NCI-H510A treated with DMSO at 0.1 percent for 48 hours (cell line): ENCODE results near the gene TSC22D4.
A peak's percentile ranks its signal among the peaks of the same experiment; 100 is the strongest.
"Not testable (repeated sequence)": the region's sequence is repeated elsewhere in the genome, so short reads cannot be mapped to it uniquely, and the experiment has no call there.

ENCODE experiments used
- DNase-seq: peaks from one replicate; lab custom pipeline; 2025; lab: John Stamatoyannopoulos, UW

Gene TSC22D4

DNA sequence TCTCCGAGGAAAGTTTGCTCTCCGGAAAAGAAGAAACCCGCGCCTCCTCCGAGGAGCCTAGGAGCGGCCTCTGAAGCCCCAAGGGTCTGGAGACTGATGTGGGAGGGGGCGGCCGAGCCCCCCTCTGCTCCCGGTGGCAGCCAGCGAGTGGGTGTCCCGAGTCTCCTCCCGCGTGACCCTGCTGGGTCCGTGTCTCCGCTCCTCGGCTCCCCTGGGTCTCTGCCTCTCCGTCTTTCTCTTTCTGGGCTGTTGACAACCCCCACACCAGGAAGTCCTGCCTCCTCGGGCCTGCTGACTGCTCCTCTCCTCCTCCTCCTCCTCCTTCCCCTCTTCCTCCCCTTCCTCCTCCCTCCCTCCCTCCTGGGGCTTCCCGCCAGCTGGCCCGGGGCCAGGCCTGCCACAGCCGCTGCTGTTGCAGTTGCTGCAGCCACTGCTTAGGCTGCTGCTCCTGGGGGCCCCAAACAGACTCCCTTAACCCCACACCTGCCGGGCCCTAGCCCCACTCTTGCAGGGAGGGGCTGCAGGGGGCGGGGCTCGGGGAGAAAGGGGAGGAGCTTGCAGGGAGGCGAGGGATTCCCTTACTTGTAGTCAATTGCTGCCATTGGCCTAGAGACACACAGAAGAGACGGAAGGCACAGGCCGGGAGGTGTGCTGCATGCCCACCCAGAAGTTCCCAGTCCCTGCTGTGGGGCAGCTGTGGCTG, at the start of gene TSC22D4:
Gene TSC22D4, minus strand, starts transcription at position 257 of the 703 bp plus-strand sequence. CDS start 1,176 bp downstream, outside the sequence.
- peak; percentile 60 for DNase-seq

DNA sequence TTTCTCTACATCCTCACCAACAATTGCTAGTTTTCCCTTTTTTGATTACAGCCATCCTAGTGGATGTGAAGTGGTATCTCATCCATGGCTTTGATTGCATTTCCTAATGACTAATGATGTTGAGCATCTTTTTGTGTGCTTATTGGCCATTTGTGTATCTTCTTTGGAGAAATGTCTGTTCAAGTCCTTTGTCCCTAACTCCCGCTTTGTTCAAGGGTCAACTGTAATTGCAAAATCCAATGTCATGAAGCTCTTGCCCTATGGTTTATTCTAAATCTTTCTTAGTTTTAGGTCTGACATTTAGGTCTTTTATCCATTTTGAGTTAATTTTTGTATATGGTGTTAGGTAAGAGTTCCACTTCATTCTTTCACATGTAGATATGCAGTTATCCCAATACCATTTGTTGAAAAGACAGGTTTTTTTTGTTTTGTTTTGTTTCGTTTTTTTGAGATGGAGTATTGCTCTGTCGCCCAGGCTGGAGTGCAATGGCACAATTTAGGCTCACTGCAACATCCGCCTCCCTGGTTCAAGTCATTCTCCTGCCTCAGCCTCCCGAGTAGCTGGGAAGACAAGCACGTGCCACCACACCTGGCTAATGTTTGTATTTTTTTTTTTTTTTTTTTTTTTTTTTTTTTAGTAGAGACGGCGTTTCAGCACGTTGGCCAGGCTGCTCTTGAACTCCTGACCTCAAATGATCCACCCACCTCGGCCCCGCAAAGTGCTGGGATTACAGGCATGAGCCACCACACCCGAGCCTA, 49.3 kb upstream of the TSC22D4 start:
- DNase-seq: not testable (repeated sequence)

DNA sequence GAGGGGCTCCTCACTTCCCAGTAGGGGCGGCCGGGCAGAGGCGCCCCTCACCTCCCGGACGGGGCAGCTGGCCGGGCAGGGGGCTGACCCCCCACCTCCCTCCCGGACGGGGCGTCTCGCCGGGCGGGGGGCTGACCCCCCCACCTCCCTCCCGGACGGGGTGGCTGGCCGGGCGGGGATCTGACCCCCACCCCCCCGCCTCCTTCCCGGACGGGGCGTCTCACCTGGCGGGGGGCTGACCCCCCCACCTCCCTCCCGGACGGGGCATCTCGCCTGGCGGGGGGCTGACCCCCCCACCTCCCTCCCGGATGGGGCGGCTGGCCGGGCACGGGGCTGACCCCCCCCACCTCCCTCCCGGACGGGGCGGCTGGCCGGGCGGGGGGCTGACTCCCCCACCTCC, 44.2 kb upstream of the TSC22D4 start:
- DNase-seq: not testable (repeated sequence)

DNA sequence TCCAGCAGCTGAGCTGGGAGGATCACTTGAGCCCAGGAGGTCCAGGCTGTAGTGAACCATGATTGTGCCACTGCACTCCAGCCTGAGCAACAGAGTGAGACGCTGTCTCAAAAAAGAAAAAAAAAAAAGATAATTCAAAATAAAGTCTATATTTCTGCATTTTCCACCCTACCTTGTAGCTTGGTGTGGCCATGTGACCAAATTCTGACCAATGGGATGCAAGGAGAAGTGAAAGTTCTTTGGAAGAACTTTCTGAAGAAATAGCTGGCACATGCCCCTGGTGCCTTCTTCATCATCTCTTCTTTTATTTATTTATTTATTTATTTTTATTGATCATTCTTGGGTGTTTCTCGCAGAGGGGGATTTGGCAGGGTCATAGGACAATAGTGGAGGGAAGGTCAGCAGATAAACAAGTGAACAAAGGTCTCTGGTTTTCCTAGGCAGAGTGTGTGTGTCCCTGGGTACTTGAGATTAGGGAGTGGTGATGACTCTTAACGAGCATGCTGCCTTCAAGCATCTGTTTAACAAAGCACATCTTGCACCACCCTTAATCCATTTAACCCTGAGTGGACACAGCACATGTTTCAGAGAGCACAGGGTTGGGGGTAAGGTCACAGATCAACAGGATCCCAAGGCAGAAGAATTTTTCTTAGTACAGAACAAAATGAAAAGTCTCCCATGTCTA, 43.0 kb upstream of the TSC22D4 start:
- not testable (repeated sequence) for DNase-seq

DNA sequence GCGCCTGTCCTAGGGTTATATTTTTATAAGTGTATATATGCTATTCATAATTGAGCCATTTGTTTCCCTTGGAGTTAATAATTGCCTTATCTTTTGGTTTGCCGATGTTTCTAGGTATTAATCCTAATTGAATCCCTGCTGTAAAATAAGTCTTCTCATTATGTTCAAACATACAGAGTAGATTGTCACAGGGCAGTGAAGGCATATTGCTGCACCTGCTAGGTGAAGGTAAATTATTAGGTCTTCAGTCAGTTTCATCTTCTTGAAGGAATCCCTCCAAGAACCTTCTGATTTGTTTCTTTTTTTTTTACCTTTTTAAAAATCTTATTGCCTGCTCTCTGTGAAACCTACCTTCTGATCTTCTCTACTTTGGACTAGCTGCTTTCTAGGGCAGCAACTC, 42.1 kb upstream of the TSC22D4 start:
- no peak for DNase-seq

DNA sequence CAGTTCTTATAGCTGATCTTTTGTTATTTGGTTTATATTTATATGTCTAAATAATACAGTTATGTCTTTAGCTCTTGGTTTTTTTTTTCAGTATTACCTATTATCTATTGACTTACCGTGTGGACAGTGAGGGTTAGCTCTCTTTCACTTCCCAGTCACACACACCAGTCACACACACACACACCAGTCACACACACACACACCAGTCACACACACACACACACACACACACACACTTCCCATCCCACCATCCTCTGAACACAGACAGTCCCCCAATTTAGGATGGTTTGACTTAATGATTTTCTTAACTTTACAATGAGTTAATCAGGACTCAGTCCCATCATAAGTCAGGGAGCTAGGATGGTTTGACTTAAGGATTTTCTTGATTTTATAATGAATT, 41.1 kb upstream of the TSC22D4 start:
- DNase-seq: no peak

DNA sequence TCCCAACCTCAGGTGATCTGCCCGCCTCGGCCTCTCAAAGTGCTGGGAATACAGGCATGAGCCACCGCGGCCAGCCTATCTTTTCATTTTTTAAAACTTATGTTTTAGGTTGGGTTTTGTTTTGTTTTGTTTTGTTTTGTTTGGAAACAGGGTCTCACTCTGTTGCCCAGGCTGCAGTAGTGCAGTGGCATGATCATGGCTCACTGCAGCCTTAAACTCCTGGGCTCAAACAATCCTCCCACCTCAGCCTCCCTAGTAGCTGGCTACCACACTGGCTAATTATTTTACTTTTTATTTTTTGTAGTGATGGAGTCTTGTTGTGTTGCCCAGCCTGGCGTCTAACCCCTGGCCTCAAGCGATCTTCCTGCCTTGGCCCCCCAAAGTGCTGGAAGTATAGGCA, 40.6 kb upstream of the TSC22D4 start:
- no peak for DNase-seq

DNA sequence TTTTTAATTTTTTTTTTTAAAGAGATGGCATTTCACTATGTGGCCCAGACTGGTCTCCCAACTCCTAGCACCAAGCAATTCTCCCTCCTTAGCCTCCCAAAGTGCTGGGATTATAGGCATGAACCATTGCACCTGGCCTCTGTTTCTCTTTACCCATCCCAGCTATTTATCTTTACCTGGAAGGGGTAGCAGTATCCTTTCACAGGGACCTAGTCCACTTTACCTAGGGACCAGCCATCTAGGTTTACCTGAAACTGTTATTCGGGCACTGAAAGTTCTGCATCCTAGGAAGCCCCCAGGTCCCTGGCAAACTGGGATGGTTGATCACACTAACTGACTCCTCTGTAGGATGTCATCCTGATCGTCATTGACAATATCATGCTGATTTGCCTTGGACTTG, 38.3 kb upstream of the TSC22D4 start:
- no peak for DNase-seq

DNA sequence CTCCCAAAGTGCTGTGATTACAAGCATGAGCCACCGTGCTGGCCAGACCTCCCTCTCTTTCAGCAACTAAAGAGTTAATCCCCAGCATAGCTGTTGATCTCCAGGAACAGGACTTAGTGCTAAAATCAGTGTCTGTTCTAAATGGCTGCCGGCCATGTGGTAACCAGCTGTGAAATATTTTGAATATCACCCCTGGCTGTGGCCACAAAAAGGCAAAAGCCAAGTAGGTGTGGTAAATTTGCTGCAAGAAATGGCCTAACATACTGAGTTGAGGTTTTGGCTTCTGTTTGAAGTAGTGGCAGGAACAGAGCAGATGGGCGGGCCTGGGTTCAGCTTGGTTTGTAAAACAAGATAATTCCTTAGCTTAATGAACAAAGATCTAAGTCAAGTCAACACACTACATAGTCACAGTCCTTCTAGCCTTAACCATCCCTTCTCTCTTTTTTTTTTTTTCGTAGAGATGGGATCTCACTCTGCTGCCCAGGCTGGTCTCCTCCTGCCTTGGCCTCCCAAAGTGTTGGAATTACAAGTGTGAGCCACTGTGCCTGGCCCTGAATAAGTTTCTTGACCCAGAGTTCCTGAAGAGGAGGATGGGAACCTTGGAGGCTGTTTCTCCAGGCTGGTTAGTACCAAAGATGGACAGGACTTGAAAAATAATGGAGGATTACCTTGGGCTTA, 37.3 kb upstream of the TSC22D4 start:
- DNase-seq: no peak

DNA sequence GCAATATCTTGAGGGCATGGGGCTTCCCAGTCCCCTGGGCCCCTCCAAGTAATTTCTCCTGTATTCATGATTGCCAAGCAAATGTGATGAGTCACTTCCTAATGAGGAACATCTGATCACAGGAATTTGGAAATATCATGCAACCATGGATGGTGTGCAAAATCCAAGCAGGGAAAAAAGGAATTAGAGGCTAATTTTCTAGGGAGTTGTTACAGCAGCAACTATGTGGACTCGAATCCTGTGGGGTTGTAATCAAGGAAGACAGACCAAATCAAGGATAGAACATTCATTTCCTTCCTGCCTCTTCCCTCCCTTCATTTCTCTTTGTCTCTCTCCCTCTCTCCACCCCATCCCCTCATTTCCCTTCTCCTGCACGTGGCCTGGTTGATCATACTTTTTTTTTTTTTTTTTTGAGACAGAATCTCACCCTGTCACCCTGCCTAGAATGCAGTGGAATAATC, 36.1 kb upstream of the TSC22D4 start:
- DNase-seq: no peak

DNA sequence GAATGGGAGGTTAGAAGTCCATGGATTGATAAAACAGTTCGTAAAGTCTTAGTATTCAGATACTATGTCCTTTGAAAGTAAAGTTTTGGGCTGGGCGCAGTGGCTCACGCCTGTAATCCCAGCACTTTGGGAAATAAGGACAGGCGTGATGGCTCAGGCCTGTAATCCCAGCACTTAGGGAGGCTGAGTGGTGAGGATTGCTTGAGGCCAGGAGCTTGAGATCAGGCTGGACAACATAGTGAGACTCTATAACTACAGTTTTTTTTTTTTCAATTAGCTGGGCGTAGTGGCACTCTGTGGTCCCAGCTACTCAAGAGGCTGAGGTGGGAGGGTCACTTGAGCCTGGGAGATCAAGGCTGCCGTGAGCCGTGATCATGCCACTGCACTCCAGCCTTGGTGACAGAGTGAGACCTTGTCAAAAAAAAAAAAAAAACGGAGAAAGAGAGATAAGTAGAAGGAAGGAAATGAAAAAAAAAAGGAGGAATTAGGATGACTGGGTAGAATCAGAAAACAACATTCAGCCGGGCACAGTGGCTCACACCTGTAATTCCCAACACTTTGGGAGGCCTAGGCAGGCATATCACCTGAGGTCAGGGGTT, 34.3 kb upstream of the TSC22D4 start:
- DNase-seq: no peak

DNA sequence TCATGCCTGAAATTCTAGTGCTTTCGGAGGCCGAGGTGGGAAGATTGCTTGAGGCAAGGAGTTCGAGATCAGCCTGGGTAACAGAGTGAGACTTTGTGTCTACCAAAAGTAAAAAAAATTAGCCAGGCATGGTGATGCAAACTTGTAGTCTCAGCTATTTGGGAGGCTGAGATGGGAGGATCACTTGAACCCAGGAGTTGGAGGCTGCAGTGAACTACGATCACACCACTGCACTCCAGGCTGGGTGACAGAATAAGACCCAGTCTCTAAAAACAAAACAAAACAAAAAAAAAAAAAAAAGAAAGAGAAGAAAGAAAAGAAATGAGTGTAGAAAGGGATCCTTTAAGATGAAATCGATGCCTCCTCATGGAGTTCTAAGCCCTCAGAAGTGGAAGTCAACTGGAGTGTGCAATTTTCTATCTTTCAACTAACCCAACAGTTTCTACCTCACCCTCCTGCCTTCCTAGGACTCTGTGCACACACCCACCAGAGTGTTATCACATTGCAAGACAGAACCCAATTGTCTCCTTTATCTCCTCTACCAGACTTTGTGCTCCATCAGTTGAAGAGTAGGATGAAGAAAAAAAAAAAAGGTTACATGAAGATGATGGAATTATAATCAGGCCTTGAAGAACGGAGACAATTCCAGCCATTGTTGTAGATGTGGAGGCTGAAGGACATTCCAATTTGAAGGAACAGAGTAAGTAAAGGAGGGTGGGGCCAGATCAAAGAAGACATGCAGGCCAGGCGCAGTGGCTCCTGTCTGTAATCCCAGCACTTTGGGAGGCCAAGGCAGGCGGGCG, 31.6 kb upstream of the TSC22D4 start:
- DNase-seq: no peak

DNA sequence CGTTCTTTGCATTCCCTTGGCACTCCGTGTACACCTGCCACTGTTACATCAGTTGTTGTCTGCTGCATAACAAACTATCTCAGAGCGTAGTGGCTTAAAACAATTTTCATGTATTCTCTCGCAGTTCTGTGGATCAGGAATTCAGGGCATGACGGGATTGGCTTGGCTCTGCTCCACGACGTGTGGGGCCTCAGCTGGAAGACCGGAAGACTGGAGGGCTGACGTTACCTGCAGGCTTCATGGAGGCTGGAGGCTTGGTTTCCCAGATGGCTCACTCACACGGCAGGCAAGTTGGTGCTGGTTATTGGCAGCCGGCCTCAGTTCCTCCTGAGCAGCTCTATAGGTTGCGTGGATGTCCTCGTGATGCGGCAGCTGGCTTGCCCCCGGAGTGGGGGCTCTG, 30.2 kb upstream of the TSC22D4 start:
- no peak for DNase-seq

DNA sequence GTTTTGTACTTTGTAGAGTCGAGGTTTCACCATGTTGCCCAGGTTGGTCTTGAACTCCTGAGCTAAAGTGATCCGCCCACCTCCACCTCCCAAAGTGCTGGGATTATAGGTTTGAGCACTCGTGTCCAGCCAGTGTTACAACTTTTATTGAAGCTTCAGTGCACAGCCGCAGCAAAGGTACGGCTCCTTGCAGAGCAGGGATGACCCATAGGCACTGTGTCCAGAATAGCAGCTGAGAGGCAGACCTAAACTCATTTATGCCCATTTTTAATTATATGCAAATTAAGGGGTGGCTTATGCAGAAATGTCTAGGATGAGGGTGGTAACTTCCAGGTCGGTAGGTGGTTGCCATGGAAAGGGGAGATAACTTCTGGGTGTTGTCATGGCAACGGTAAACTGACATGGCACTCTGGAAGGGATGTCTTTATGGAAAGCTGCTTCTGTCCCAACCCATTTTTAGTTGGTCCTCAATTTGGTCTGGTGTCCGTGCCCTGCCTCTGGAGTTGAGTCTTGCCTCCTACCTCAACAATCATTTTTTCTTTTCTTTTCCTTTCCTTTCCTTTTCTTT, 27.4 kb upstream of the TSC22D4 start:
- DNase-seq: no peak

DNA sequence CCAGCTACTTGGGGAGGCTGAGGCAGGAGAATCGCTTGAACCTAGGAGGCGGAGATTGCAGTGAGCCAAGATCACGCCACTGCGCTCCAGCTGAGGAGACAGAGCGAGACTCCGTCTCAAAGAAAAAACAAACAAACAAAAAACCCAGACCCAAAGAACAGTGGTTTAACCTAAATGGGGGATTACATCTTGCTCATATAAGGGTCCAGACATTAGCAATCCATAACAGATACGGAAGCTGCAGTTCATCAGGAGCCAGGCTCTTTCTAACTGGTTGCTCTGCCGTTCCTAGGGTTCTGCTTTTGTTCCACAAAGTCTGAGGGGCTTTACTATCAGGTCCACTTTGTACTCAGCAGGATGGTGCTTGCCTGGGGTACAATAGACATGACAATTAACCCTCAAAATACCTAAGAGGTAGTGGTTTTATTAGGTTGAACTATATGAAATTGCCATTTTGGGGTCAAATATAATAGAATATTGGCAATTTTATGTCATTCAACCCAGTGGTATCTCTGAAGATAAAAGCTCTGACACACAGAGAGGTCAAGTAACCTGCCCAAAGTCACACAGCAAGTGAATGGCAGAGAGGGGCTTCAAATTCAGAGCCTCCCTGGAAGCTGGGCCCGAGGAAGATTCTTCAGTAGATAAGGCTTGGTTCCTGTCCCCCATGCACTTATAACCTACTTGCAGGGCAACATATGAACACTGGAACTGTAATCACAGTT, 26.0 kb upstream of the TSC22D4 start:
- no peak for DNase-seq

DNA sequence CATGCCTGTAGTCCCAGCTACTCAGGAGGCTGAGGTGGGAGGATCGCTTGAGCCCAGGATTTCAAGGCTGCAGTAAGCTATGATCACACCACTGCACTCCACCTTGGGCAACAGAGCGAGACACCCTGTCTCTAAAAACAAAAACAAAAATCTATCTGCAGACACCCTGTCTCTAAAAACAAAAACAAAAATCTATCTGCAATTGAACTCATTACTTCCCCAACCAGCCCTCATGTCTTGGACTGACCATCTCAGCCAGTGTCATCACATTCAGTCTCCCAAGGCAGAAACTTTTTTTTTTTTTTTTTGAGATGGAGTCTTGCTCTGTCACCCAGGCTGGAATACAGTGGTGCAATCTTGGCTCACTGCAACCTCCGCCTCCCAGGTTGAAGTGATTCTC, 25.0 kb upstream of the TSC22D4 start:
- DNase-seq: not testable (repeated sequence)

DNA sequence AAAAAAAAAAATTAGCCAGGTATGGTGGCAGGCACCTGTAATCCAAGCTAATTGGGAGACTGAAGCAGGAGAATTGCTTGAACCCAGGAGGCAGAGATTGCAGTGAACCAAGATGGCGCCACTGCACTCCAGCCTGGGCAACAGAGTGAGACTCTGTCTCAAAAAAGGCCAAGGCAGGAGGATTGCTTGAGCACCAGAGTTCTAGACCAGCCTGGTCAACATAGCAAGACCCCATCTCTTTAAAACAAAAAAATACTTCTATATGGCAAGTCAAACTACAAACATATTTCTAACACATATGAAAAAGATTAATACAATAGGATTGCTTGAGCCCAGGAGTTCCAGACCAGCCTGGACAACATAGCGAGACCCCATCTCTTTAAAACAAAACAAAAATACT, 21.7 kb upstream of the TSC22D4 start:
- DNase-seq: not testable (repeated sequence)

DNA sequence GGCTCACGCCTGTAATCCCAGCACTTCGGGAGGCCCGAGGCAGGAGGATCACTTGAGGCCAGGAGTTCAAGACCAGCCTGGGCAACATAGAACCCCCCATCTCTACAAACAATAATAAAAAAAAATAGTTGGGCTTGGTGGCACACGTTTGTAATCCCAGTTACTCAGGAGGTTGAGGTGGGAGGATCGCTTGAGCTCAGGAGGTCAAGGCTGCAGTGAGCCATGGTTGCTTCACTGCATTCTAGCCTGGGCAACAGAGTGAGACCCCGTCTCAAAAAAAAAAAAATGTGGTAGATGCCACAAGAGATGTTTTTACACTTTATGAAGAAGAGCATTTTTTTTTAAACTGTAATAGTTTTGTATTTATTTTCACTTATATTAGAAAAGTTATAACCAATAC, 17.5 kb upstream of the TSC22D4 start:
- no peak for DNase-seq

DNA sequence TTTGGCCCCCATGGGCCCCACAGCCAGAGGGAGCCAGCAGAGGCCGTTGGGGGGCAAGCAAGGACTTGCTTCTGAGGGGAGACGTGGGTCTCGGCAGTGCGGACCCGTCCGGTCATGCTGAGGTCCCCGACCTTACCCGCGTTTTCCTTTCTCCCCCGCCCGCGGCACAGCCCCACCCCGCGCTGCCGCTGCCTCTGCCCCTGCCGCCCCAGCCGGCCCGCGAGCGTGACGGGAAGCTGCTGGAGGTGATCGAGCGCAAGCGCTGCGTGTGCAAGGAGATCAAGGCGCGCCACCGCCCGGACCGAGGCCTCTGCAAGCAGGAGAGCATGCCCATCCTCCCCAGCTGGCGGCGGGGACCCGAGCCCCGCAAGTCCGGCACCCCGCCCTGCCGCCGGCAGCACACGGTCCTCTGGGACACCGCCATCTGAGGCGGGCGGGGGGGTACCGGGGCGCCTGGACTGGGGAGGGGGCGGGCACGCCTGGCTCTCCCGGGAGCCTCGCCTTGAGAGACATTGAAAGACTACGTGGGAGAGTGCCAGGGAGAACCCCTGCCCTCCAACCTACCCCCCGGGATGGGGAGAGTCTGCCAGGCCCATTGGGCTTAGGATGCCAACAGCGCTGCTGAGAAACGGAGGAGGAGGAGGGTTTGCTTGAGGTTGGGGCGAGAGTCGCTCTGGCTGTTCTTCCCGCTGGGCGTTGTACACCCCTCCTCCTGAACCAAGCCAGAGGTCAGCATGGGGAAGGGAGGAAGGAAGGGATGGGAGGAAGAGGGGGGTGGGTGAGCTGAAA, 14.7 kb upstream of the TSC22D4 start:
- DNase-seq: no peak
